Neural cell (in vitro differentiated cells): Measurements from ENCODE around the gene FHDC1. TPM values are rescaled to one million over a fixed set of nuclear protein-coding genes. Genes with fewer than 3 reads are reported as not detected.

Source experiments
- H2AFZ ChIP-seq: fragments of 200-600, 300-800 bp; sonication (generic), shearing (Covaris generic); 2 replicates; pipeline ENCODE4 v1.6.0; 2014; ENCODE audit warnings: low read depth, mild to moderate bottlenecking, antibody characterized with exemption, low read length, moderate library complexity
- H3F3A ChIP-seq: fragments of 200-600 bp; shearing (Covaris generic); 2 replicates; pipeline ENCODE4 v1.6.1; 2016; ENCODE audit warnings: mild to moderate bottlenecking, moderate library complexity, mixed read lengths, antibody characterized with exemption, low read length; ENCODE audit not compliant: insufficient read depth, poor library complexity, severe bottlenecking
- H3K27ac ChIP-seq: fragments of 200-600, 300-800 bp; sonication (generic), shearing (Covaris generic); 2 replicates; pipeline ENCODE4 v1.5.1; 2014; ENCODE audit warnings: mild to moderate bottlenecking, low read length, moderate library complexity
- H3K27me3 ChIP-seq: fragments of 300-800, 200-600 bp; sonication (generic), shearing (Covaris generic); 2 replicates; pipeline ENCODE4 v1.6.0; 2014; ENCODE audit warnings: mild to moderate bottlenecking, low read depth, low read length, moderate library complexity; ENCODE audit not compliant: insufficient read depth
- H3K36me3 ChIP-seq: fragments of 300-800, 200-600 bp; sonication (generic), shearing (Covaris generic); 2 replicates; pipeline ENCODE4 v1.5.1; 2014; ENCODE audit warnings: mild to moderate bottlenecking, antibody characterized with exemption, low read length, moderate library complexity; ENCODE audit not compliant: insufficient read depth
- H3K4me2 ChIP-seq: fragments of 300-800, 200-600 bp; sonication (generic), shearing (Covaris generic); 2 replicates; pipeline ENCODE4 v1.6.0; 2014; ENCODE audit warnings: mild to moderate bottlenecking, low read length
- H3K4me3 ChIP-seq: fragments of 300-800, 200-600 bp; sonication (generic), shearing (Covaris generic); 2 replicates; pipeline ENCODE4 v1.5.1; 2014; ENCODE audit warnings: mild to moderate bottlenecking, low read length, moderate library complexity
- H3K79me2 ChIP-seq: fragments of 200-600 bp; shearing (Covaris generic); replicated peaks from 2 replicates; pipeline ENCODE4 v1.6.0; 2014; ENCODE audit warnings: mild to moderate bottlenecking, low read length, moderate library complexity; ENCODE audit not compliant: insufficient read depth
- H3K9ac ChIP-seq: fragments of 300-800, 200-600 bp; sonication (generic), shearing (Covaris generic); 2 replicates; pipeline ENCODE4 v1.6.1; 2016; ENCODE audit warnings: mild to moderate bottlenecking, low read length, mixed read lengths
- H3K9me2 ChIP-seq: fragments of 200-600 bp; shearing (Covaris generic); 2 replicates; pipeline ENCODE4 v1.6.1; 2016; ENCODE audit warnings: mild to moderate bottlenecking, low read length, mixed read lengths; ENCODE audit not compliant: insufficient read depth
- H3K9me3 ChIP-seq: fragments of 200-600, 300-800 bp; sonication (generic), shearing (Covaris generic); 2 replicates; pipeline ENCODE4 v1.6.1; 2016; ENCODE audit warnings: mild to moderate bottlenecking, mixed run types, low read length, moderate library complexity, mixed read lengths
- H4K20me1 ChIP-seq: fragments of 200-600 bp; shearing (Covaris generic); 2 replicates; pipeline ENCODE4 v1.6.1; 2016; ENCODE audit warnings: mild to moderate bottlenecking, mixed run types; ENCODE audit not compliant: insufficient read depth
- EP300 ChIP-seq: fragments of 450-650 bp; conservative IDR thresholded peaks from 2 replicates; pipeline ENCODE4 v1.6.1; 2014; ENCODE audit warnings: antibody characterized with exemption, mild to moderate bottlenecking, moderate library complexity; ENCODE audit not compliant: poor library complexity, severe bottlenecking
- EZH2 ChIP-seq: fragments of 200-600, 300-800 bp; shearing (Covaris generic), sonication (generic); IDR thresholded peaks from 2 replicates; pipeline ENCODE4 v1.6.1; 2014; ENCODE audit warnings: antibody characterized with exemption, low read length, borderline replicate concordance, mild to moderate bottlenecking; ENCODE audit not compliant: insufficient read depth, poor library complexity, severe bottlenecking
- MXI1 ChIP-seq: fragments of 450-650 bp; conservative IDR thresholded peaks from 2 replicates; pipeline ENCODE4 v1.6.1; 2014; ENCODE audit warnings: antibody characterized with exemption, mild to moderate bottlenecking; ENCODE audit not compliant: poor library complexity, severe bottlenecking
- POLR2AphosphoS5 ChIP-seq: IDR thresholded peaks from 2 replicates; pipeline ENCODE4 v1.6.1; 2012
- RAD21 ChIP-seq: fragments of 450-650 bp; conservative IDR thresholded peaks from 2 replicates; pipeline ENCODE4 v1.6.1; 2014; ENCODE audit warnings: antibody characterized with exemption, mild to moderate bottlenecking, moderate library complexity
- SMC3 ChIP-seq: fragments of 450-650 bp; conservative IDR thresholded peaks from 2 replicates; pipeline ENCODE4 v1.6.1; 2014; ENCODE audit warnings: antibody characterized with exemption, mild to moderate bottlenecking, moderate library complexity; ENCODE audit not compliant: poor library complexity
- TAF1 ChIP-seq: IDR thresholded peaks from 2 replicates; pipeline ENCODE4 v1.6.1; 2012; ENCODE audit warnings: low read depth
- polyA plus RNA-seq: library from polyadenylated mRNA; depleted of rRNA; stranded (reverse); fragments of >200 nt; gene quantifications from 2 replicates; pipeline ENCODE4 v1.2.3, GENCODE V29; 2014
- TF ChIP-seq, protein P1 (sequence below): fragments of 450-650 bp; IDR thresholded peaks from 2 replicates; pipeline ENCODE4 v1.5.1; 2014; ENCODE audit warnings: antibody characterized with exemption, mild to moderate bottlenecking, moderate library complexity; ENCODE audit not compliant: poor library complexity, severe bottlenecking
- TF ChIP-seq, protein P2 (sequence below): IDR thresholded peaks from 2 replicates; pipeline ENCODE4 v1.6.1; 2012; ENCODE audit warnings: borderline replicate concordance

Gene FHDC1
- polyA plus RNA-seq, 1 donor from 2014 or later: 11.4 TPM

DNA sequence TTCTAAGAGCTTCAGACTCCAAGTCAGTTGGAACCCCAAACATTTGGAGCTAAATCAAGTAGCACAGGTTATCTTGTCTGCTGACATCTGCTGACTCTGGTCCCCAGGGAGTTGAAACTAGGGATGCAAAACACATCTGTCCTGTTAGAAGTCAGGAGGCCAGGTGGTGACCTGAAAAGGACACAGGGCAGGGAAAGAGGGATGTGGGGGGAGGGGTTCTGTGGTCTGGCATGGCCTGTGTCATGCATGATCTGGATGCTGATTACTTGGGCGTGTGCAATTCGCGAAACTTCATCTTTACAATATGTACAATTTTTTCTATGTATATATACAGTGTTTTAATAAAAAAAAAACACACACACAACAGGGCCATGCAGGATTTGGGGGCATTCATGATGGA lies 55.3 kb downstream of the FHDC1 start:
- Histone ChIP-seq H3K36me3 (no peaks in the 10 kb centered on the region), H3K27me3 (no peaks in the 10 kb centered on the region), H3K9me2 (no peaks in the 10 kb centered on the region), H3K4me3 (no peak overlapping the region), H3K4me2 (no peak overlapping the region), H3K9me3 (no peaks in the 10 kb centered on the region), H3K9ac (no peak overlapping the region), H2AFZ (no peak overlapping the region), H3F3A (no peaks in the 10 kb centered on the region), H3K79me2 (no peaks in the 10 kb centered on the region), H4K20me1 (no peaks in the 10 kb centered on the region), H3K27ac (no peak overlapping the region)
- TF ChIP-seq EP300 (no peak), POLR2AphosphoS5 (no peak), SMC3 (no peak), MXI1 (no peak), TAF1 (no peak), RAD21 (no peak), EZH2 (no peak)
- TF ChIP-seq, protein P1, sequence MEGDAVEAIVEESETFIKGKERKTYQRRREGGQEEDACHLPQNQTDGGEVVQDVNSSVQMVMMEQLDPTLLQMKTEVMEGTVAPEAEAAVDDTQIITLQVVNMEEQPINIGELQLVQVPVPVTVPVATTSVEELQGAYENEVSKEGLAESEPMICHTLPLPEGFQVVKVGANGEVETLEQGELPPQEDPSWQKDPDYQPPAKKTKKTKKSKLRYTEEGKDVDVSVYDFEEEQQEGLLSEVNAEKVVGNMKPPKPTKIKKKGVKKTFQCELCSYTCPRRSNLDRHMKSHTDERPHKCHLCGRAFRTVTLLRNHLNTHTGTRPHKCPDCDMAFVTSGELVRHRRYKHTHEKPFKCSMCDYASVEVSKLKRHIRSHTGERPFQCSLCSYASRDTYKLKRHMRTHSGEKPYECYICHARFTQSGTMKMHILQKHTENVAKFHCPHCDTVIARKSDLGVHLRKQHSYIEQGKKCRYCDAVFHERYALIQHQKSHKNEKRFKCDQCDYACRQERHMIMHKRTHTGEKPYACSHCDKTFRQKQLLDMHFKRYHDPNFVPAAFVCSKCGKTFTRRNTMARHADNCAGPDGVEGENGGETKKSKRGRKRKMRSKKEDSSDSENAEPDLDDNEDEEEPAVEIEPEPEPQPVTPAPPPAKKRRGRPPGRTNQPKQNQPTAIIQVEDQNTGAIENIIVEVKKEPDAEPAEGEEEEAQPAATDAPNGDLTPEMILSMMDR: no peak
- TF ChIP-seq, protein P2, sequence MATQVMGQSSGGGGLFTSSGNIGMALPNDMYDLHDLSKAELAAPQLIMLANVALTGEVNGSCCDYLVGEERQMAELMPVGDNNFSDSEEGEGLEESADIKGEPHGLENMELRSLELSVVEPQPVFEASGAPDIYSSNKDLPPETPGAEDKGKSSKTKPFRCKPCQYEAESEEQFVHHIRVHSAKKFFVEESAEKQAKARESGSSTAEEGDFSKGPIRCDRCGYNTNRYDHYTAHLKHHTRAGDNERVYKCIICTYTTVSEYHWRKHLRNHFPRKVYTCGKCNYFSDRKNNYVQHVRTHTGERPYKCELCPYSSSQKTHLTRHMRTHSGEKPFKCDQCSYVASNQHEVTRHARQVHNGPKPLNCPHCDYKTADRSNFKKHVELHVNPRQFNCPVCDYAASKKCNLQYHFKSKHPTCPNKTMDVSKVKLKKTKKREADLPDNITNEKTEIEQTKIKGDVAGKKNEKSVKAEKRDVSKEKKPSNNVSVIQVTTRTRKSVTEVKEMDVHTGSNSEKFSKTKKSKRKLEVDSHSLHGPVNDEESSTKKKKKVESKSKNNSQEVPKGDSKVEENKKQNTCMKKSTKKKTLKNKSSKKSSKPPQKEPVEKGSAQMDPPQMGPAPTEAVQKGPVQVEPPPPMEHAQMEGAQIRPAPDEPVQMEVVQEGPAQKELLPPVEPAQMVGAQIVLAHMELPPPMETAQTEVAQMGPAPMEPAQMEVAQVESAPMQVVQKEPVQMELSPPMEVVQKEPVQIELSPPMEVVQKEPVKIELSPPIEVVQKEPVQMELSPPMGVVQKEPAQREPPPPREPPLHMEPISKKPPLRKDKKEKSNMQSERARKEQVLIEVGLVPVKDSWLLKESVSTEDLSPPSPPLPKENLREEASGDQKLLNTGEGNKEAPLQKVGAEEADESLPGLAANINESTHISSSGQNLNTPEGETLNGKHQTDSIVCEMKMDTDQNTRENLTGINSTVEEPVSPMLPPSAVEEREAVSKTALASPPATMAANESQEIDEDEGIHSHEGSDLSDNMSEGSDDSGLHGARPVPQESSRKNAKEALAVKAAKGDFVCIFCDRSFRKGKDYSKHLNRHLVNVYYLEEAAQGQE: no peak

DNA sequence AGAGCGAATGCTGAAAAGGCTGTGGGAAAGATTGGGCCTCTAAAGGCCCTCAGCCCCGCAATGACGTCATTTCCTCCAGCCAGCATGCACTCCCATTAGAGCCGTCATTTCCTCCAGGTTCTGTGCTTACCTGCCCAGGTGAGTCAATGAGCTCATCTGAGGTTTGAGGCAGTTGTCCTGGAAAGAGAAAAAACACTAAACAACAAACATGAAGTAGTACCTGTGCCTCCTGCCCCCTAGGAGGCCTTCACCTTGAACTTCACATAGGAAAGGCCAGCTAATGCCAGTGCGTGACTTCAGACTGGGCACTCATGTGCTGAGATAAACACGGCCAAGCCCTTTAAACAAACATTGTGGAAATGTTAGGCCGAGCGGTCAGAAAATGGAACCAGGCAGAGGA lies 55.9 kb downstream of the FHDC1 start:
- H3K36me3 ChIP-seq: no peaks in the 10 kb centered on the region
- H3F3A ChIP-seq: no peaks in the 10 kb centered on the region
- H3K27me3 ChIP-seq: no peaks in the 10 kb centered on the region
- H3K27ac ChIP-seq: no peak overlapping the region
- H3K79me2 ChIP-seq: no peaks in the 10 kb centered on the region
- TF ChIP-seq EZH2 (no peak), MXI1 (no peak), RAD21 (no peak), SMC3 (no peak), TAF1 (no peak), EP300 (no peak), POLR2AphosphoS5 (no peak)
- TF ChIP-seq, protein P2: no peak
- TF ChIP-seq, protein P1: no peak
- no peak overlapping the region for H3K9ac ChIP-seq
- no peaks in the 10 kb centered on the region for H4K20me1 ChIP-seq
- no peaks in the 10 kb centered on the region for H3K9me2 ChIP-seq
- no peak overlapping the region for H3K4me2 ChIP-seq
- H2AFZ ChIP-seq: no peak overlapping the region
- H3K4me3 ChIP-seq: no peak overlapping the region
- H3K9me3 ChIP-seq: no peaks in the 10 kb centered on the region
